Type B pancreatic cell (in vitro differentiated cells): ENCODE results near the gene COMMD8. TPM values are rescaled to one million over a fixed set of nuclear protein-coding genes. Genes with fewer than 3 reads are reported as not detected.
"Not testable (repeated sequence)": the region's sequence is repeated elsewhere in the genome, so short reads cannot be mapped to it uniquely, and the experiment has no call there.

ENCODE experiments used
- DNase-seq: peaks from one replicate; pipeline ENCODE4 v3.0.0; 2021; ENCODE audit warnings: mixed read lengths; ENCODE audit not compliant: unreplicated experiment; ENCODE audit errors: extremely low spot score
- H3K27ac Mint-ChIP-seq: 2 replicates; pipeline ENCODE4 v1.8.0; 2021; ENCODE audit warnings: mild to moderate bottlenecking, mixed read lengths
- H3K27me3 Mint-ChIP-seq: 2 replicates; pipeline ENCODE4 v1.8.0; 2021; ENCODE audit warnings: mixed read lengths
- H3K36me3 Mint-ChIP-seq: 2 replicates; pipeline ENCODE4 v1.8.0; 2021; ENCODE audit warnings: mixed read lengths
- H3K4me1 Mint-ChIP-seq: one replicate; pipeline ENCODE4 v1.8.0; 2021; ENCODE audit warnings: mixed read lengths; ENCODE audit not compliant: unreplicated experiment
- H3K4me3 Mint-ChIP-seq: 2 replicates; pipeline ENCODE4 v1.8.0; 2021; ENCODE audit warnings: mild to moderate bottlenecking, mixed read lengths
- H3K9me3 Mint-ChIP-seq: 2 replicates; pipeline ENCODE4 v1.8.0; 2021; ENCODE audit warnings: mixed read lengths
- total RNA-seq: library from RNA; stranded (reverse); gene quantifications from 2 replicates; pipeline ENCODE4 v1.2.1, GENCODE V29; 2021; ENCODE audit warnings: low replicate concordance
- TF ChIP-seq, protein P1 (sequence below): fragments of 200-600 bp; sonication (generic); conservative IDR thresholded peaks from 2 replicates; pipeline ENCODE4 v1.5.0; 2021; ENCODE audit warnings: antibody characterized with exemption, mild to moderate bottlenecking

The COMMD8 gene
- total RNA-seq, 1 donor from 2014 or later = 12.8 TPM

- TF ChIP-seq, protein P1, sequence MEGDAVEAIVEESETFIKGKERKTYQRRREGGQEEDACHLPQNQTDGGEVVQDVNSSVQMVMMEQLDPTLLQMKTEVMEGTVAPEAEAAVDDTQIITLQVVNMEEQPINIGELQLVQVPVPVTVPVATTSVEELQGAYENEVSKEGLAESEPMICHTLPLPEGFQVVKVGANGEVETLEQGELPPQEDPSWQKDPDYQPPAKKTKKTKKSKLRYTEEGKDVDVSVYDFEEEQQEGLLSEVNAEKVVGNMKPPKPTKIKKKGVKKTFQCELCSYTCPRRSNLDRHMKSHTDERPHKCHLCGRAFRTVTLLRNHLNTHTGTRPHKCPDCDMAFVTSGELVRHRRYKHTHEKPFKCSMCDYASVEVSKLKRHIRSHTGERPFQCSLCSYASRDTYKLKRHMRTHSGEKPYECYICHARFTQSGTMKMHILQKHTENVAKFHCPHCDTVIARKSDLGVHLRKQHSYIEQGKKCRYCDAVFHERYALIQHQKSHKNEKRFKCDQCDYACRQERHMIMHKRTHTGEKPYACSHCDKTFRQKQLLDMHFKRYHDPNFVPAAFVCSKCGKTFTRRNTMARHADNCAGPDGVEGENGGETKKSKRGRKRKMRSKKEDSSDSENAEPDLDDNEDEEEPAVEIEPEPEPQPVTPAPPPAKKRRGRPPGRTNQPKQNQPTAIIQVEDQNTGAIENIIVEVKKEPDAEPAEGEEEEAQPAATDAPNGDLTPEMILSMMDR = no peak
- peaks cover 20% of the 10 kb centered on the region for H3K4me1 Mint-ChIP-seq
- H3K9me3 Mint-ChIP-seq = no peaks in the 10 kb centered on the region
- H3K27ac Mint-ChIP-seq = no peak overlapping the region
- H3K27me3 Mint-ChIP-seq = no peaks in the 10 kb centered on the region
- peak overlapping the region; percentile 28 for H3K4me3 Mint-ChIP-seq
- DNase-seq = no peak
- H3K36me3 Mint-ChIP-seq = peaks cover 9% of the 10 kb centered on the region
Measured at GRCh38 chr4:47488706-47489105, 25.2 kb upstream of the COMMD8 start.

DNA sequence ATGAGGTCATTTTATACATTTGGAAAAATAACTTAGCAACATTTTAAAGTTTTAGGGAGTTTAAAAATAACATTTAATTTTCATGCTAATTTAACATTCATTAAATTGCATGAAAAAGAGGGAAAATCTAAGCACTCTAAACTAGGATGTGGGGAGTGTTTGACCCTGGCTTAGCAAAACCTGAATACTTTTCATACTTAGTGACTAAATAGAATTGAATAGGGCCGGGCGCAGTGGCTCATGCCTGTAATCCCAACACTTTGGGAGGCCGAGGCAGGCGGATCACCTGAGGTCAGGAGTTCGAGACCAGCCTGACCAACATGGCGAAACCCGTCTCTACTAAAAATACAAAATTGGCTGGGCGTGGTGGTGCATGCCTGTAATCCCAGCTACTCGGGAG, 23.2 kb upstream of the COMMD8 start:
- not testable (repeated sequence) for H3K27ac Mint-ChIP-seq, H3K36me3 Mint-ChIP-seq, H3K27me3 Mint-ChIP-seq, DNase-seq, H3K9me3 Mint-ChIP-seq
- peaks cover 16% of the 10 kb centered on the region for H3K4me1 Mint-ChIP-seq
- H3K4me3 Mint-ChIP-seq = peak overlapping the region; percentile 99

DNA sequence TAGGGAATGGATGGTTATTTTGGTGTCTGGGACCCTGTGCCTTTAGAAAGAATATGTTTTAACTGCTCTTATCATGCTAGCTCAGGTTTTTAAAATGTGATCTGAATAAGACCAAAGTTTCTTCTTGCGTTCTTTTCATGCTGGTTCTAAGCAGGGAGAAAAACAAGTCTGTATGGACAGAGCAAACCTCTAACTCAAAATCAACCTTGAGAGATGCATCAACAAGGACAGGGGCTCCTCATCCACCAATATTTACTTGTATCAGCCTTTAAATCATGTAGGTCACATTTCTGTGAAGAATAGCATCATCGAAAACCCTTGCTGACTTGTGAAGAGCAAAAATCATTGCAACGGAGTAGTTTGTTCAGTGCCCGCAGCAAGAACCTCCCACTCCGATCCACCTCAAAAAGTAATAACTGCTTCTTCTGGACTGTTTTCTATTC, 22.8 kb upstream of the COMMD8 start:
- DNase-seq = no peak
- Mint-ChIP-seq H3K9me3 (no peaks in the 10 kb centered on the region), H3K4me3 (peak overlapping the region; percentile 99), H3K27ac (peak overlapping the region; percentile 98), H3K36me3 (peaks cover 5% of the 10 kb centered on the region), H3K27me3 (no peaks in the 10 kb centered on the region), H3K4me1 (peaks cover 16% of the 10 kb centered on the region)
- TF ChIP-seq, protein P1 = no peak

GRCh38 chr4:47485768-47486167, 22.3 kb upstream of the COMMD8 start:
- peak overlapping the region; percentile 98 for H3K27ac Mint-ChIP-seq
- H3K9me3 Mint-ChIP-seq = no peaks in the 10 kb centered on the region
- no peaks in the 10 kb centered on the region for H3K27me3 Mint-ChIP-seq
- DNase-seq = no peak
- TF ChIP-seq, protein P1 = no peak
- H3K36me3 Mint-ChIP-seq = peaks cover 5% of the 10 kb centered on the region
- H3K4me1 Mint-ChIP-seq = peaks cover 16% of the 10 kb centered on the region
- peak overlapping the region; percentile 99 for H3K4me3 Mint-ChIP-seq

DNA sequence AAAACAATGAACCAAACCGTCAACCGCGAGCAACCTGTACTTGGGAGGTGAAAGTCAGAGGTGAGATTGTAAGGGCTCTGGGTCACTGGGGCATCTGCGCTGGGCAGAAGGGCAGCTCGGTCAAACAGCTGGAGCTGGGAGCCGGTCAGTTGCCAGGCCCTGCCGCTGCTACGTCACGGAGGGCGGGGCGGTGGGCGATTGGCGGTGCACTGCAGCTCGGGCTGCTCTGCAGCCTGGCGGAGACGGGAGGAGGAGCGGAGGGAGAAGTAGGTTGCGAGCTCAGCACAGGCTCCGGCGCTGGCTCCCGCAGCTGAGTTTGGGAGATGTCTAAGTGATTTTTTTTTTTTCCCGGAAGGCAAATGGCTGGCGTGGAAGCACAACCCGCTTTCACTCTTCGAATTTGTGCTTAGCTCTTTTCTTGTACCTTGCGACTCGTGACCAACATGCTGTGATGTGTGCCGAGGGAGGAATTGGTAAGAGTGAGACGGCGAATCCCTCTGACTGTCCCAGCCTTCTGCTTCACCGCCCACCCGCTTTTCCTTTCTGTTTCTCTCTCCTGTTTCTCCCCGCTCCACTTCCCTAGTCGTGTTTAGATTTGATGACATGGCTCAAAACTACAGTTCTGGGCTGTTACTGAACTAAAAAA, 21.7 kb upstream of the COMMD8 start, which contains the start of gene ATP10D:
Gene ATP10D (plus strand): TSS at position 229 of the 646 bp plus-strand sequence. CDS start 27,266 bp downstream, outside the sequence.
- Mint-ChIP-seq H3K9me3 (no peaks in the 10 kb centered on the region), H3K36me3 (no peaks in the 10 kb centered on the region)

GRCh38 chr4:47484168-47484567, 20.7 kb upstream of the COMMD8 start:
- peak overlapping the region; percentile 74 for H3K4me3 Mint-ChIP-seq
- H3K27me3 Mint-ChIP-seq = no peaks in the 10 kb centered on the region
- no peaks in the 10 kb centered on the region for H3K36me3 Mint-ChIP-seq
- peak overlapping the region; percentile 98 for H3K27ac Mint-ChIP-seq
- TF ChIP-seq, protein P1 = no peak
- peaks cover 16% of the 10 kb centered on the region for H3K4me1 Mint-ChIP-seq
- no peak for DNase-seq
- H3K9me3 Mint-ChIP-seq = no peaks in the 10 kb centered on the region

More for the DNA sequence above, 21.7 kb upstream of the COMMD8 start, which contains the start of gene ATP10D:
- H3K27me3 Mint-ChIP-seq = no peaks in the 10 kb centered on the region
- H3K4me3 Mint-ChIP-seq = peak within 1 kb of the TSS; percentile 99
- H3K27ac Mint-ChIP-seq = peak within 1 kb of the TSS; percentile 98
- TF ChIP-seq, protein P1 = peak; percentile 46
- H3K4me1 Mint-ChIP-seq = peaks cover 16% of the 10 kb centered on the region
- DNase-seq = peak; percentile 93
